WTC11 (cell line): Measurements from ENCODE around the gene MCCC2. TPM values are rescaled to one million over a fixed set of nuclear protein-coding genes. Genes with fewer than 3 reads are reported as not detected.

Experiments
- ATAC-seq: fragments of 200-7000 bp; cut with Tn5 transposase; 2 replicates; pipeline ENCODE4 v1.10.0; 2021; ENCODE audit warnings: mild to moderate bottlenecking, moderate library complexity
- CTCF ChIA-PET: fragments of 300-600 bp; sonication (Branson Sonifier 250); formaldehyde crosslinking; loops from one replicate; lab custom pipeline; 2021; ENCODE audit warnings: antibody characterized with exemption; lab: Charles Lee
- POLR2A ChIA-PET: fragments of 350-600 bp; sonication (Branson Sonifier 250); formaldehyde crosslinking; loops from one replicate; lab custom pipeline; 2021; ENCODE audit warnings: antibody characterized with exemption; lab: Charles Lee
- DNase-seq: peaks from one replicate; pipeline ENCODE4 v3.0.0; 2021; ENCODE audit warnings: low spot score
- H3K27ac Mint-ChIP-seq: 2 replicates; pipeline ENCODE4 v1.8.0; 2021; ENCODE audit warnings: mixed read lengths
- H3K27me3 Mint-ChIP-seq: 2 replicates; pipeline ENCODE4 v1.8.0; 2021; ENCODE audit warnings: low read depth, mild to moderate bottlenecking, moderate library complexity, mixed read lengths
- H3K36me3 Mint-ChIP-seq: 2 replicates; pipeline ENCODE4 v1.8.0; 2021; ENCODE audit warnings: mixed read lengths
- H3K4me1 Mint-ChIP-seq: 2 replicates; pipeline ENCODE4 v1.8.0; 2022; ENCODE audit warnings: mixed read lengths
- H3K4me3 Mint-ChIP-seq: 2 replicates; pipeline ENCODE4 v1.8.0; 2021; ENCODE audit warnings: mild to moderate bottlenecking, moderate library complexity, mixed read lengths
- H3K9me3 Mint-ChIP-seq: 2 replicates; pipeline ENCODE4 v1.8.0; 2021; ENCODE audit warnings: mixed read lengths
- CBFB ChIP-seq: sonication (generic); formaldehyde crosslinking; IDR thresholded peaks from 2 replicates; pipeline ENCODE4 v1.8.1; 2022; ENCODE audit warnings: mild to moderate bottlenecking, low read depth, missing genetic modification reagents
- CREM ChIP-seq: sonication (generic); formaldehyde crosslinking; IDR thresholded peaks from 2 replicates; pipeline ENCODE4 v1.8.1; 2022; ENCODE audit warnings: mild to moderate bottlenecking, missing genetic modification reagents, moderate library complexity
- ELF4 ChIP-seq: sonication (generic); formaldehyde crosslinking; IDR thresholded peaks from 2 replicates; pipeline ENCODE4 v1.8.1; 2022; ENCODE audit warnings: low read depth, mild to moderate bottlenecking, moderate library complexity, missing genetic modification reagents
- EMX1 ChIP-seq: fragments of 250-450 bp; sonication (Bioruptor Pico); IDR thresholded peaks from 2 replicates; pipeline ENCODE4 v1.8.0; 2021; ENCODE audit warnings: mild to moderate bottlenecking
- ESRRA ChIP-seq: sonication (generic); formaldehyde crosslinking; IDR thresholded peaks from 2 replicates; pipeline ENCODE4 v1.8.1; 2022; ENCODE audit warnings: mild to moderate bottlenecking, missing genetic modification reagents, borderline replicate concordance
- FOXJ3 ChIP-seq: sonication (generic); formaldehyde crosslinking; IDR thresholded peaks from 2 replicates; pipeline ENCODE4 v1.9.0; 2021; ENCODE audit warnings: missing genetic modification reagents, mild to moderate bottlenecking, borderline replicate concordance
- NR2C2 ChIP-seq: sonication (generic); formaldehyde crosslinking; IDR thresholded peaks from 2 replicates; pipeline ENCODE4 v1.8.0; 2022; ENCODE audit warnings: mild to moderate bottlenecking, missing genetic modification reagents
- TEAD1 ChIP-seq: sonication (generic); formaldehyde crosslinking; IDR thresholded peaks from 2 replicates; pipeline ENCODE4 v1.8.0; 2022; ENCODE audit warnings: mild to moderate bottlenecking, missing genetic modification reagents
- ZNF121 ChIP-seq: sonication (generic); formaldehyde crosslinking; IDR thresholded peaks from 2 replicates; pipeline ENCODE4 v1.8.0; 2023; ENCODE audit warnings: missing genetic modification reagents
- ZNF219 ChIP-seq: sonication (generic); formaldehyde crosslinking; IDR thresholded peaks from 2 replicates; pipeline ENCODE4 v1.8.0; 2023; ENCODE audit warnings: missing genetic modification reagents, mild to moderate bottlenecking, borderline replicate concordance
- ZNF263 ChIP-seq: sonication (generic); formaldehyde crosslinking; IDR thresholded peaks from 2 replicates; pipeline ENCODE4 v1.8.1; 2022; ENCODE audit warnings: low read depth, mild to moderate bottlenecking, moderate library complexity, missing genetic modification reagents
- ZNF396 ChIP-seq: fragments of 250-450 bp; sonication (Bioruptor Pico); IDR thresholded peaks from 2 replicates; pipeline ENCODE4 v1.8.0; 2021; ENCODE audit warnings: mild to moderate bottlenecking, moderate library complexity, borderline replicate concordance
- ZNF416 ChIP-seq: fragments of 250-450 bp; sonication (Bioruptor Pico); IDR thresholded peaks from 2 replicates; pipeline ENCODE4 v1.9.0; 2021; ENCODE audit warnings: mild to moderate bottlenecking, inconsistent platforms
- total RNA-seq: library from RNA; stranded (reverse); gene quantifications from 3 replicates; pipeline ENCODE4 v1.2.3, GENCODE V29; 2021
- TF ChIP-seq, protein P1 (sequence below): fragments of 250-450 bp; sonication (Bioruptor Pico); IDR thresholded peaks from 2 replicates; pipeline ENCODE4 v2.1.2; 2022; ENCODE audit warnings: mild to moderate bottlenecking, moderate library complexity
- TF ChIP-seq, protein P2 (sequence below): sonication (generic); formaldehyde crosslinking; IDR thresholded peaks from 2 replicates; pipeline ENCODE4 v1.8.1; 2022; ENCODE audit warnings: mild to moderate bottlenecking, moderate library complexity, missing genetic modification reagents
- TF ChIP-seq, protein P3 (sequence below): fragments of 250-450 bp; sonication (Bioruptor Pico); IDR thresholded peaks from 2 replicates; pipeline ENCODE4 v1.9.0; 2021; ENCODE audit warnings: mild to moderate bottlenecking, borderline replicate concordance
- TF ChIP-seq, protein P4 (sequence below): fragments of 250-450 bp; sonication (Bioruptor Pico); IDR thresholded peaks from 2 replicates; pipeline ENCODE4 v1.8.0; 2021; ENCODE audit warnings: mild to moderate bottlenecking
- TF ChIP-seq, protein P5 (sequence below): sonication (generic); formaldehyde crosslinking; IDR thresholded peaks from 2 replicates; pipeline ENCODE4 v1.8.0; 2022; ENCODE audit warnings: missing genetic modification reagents
- TF ChIP-seq, protein P6 (sequence below): sonication (generic); formaldehyde crosslinking; IDR thresholded peaks from 2 replicates; pipeline ENCODE4 v1.8.1; 2023; ENCODE audit warnings: mild to moderate bottlenecking, missing genetic modification reagents, moderate library complexity

MCCC2 gene
- total RNA-seq, 1 experiment from 2014 or later: 65.0 TPM

DNA sequence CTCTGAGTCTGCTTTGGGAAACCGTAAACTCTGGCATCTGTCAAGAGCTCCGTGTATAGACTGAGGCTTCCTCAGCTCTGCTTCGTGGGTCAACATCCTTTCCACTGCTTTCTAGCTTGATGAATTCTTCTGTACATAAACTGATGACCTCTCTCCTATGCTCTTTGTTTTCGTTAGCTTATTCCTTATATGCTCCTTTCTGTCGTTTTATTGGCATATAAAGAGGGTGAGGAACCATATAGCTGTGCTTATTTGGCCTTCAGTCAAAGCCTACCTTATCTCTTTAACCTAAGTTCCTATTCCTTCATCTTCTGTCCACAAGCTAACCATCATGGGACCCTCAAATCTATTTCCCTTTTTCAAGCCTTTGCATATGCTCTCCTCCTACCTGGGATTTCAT, 92.6 kb downstream of the MCCC2 start:
- Mint-ChIP-seq H3K36me3 (peaks cover 2% of the 10 kb centered on the region), H3K27me3 (peaks cover 3% of the 10 kb centered on the region), H3K4me1 (no peaks in the 10 kb centered on the region), H3K9me3 (peaks cover 16% of the 10 kb centered on the region), H3K4me3 (no peak overlapping the region), H3K27ac (no peak overlapping the region)
- TF ChIP-seq, protein P1, sequence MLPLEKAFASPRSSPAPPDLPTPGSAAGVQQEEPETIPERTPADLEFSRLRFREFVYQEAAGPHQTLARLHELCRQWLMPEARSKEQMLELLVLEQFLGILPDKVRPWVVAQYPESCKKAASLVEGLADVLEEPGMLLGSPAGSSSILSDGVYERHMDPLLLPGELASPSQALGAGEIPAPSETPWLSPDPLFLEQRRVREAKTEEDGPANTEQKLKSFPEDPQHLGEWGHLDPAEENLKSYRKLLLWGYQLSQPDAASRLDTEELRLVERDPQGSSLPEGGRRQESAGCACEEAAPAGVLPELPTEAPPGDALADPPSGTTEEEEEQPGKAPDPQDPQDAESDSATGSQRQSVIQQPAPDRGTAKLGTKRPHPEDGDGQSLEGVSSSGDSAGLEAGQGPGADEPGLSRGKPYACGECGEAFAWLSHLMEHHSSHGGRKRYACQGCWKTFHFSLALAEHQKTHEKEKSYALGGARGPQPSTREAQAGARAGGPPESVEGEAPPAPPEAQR (CRISPR knock-in tag): no peak
- TF ChIP-seq EMX1: no peak
- TF ChIP-seq, protein P2, sequence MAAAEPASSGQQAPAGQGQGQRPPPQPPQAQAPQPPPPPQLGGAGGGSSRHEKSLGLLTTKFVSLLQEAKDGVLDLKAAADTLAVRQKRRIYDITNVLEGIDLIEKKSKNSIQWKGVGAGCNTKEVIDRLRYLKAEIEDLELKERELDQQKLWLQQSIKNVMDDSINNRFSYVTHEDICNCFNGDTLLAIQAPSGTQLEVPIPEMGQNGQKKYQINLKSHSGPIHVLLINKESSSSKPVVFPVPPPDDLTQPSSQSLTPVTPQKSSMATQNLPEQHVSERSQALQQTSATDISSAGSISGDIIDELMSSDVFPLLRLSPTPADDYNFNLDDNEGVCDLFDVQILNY (CRISPR knock-in tag): no peak
- TF ChIP-seq TEAD1 (CRISPR knock-in tag): no peak
- TF ChIP-seq, protein P3, sequence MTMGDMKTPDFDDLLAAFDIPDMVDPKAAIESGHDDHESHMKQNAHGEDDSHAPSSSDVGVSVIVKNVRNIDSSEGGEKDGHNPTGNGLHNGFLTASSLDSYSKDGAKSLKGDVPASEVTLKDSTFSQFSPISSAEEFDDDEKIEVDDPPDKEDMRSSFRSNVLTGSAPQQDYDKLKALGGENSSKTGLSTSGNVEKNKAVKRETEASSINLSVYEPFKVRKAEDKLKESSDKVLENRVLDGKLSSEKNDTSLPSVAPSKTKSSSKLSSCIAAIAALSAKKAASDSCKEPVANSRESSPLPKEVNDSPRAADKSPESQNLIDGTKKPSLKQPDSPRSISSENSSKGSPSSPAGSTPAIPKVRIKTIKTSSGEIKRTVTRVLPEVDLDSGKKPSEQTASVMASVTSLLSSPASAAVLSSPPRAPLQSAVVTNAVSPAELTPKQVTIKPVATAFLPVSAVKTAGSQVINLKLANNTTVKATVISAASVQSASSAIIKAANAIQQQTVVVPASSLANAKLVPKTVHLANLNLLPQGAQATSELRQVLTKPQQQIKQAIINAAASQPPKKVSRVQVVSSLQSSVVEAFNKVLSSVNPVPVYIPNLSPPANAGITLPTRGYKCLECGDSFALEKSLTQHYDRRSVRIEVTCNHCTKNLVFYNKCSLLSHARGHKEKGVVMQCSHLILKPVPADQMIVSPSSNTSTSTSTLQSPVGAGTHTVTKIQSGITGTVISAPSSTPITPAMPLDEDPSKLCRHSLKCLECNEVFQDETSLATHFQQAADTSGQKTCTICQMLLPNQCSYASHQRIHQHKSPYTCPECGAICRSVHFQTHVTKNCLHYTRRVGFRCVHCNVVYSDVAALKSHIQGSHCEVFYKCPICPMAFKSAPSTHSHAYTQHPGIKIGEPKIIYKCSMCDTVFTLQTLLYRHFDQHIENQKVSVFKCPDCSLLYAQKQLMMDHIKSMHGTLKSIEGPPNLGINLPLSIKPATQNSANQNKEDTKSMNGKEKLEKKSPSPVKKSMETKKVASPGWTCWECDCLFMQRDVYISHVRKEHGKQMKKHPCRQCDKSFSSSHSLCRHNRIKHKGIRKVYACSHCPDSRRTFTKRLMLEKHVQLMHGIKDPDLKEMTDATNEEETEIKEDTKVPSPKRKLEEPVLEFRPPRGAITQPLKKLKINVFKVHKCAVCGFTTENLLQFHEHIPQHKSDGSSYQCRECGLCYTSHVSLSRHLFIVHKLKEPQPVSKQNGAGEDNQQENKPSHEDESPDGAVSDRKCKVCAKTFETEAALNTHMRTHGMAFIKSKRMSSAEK: no peak
- TF ChIP-seq ZNF219 (CRISPR knock-in tag): no peak
- no peak for TF ChIP-seq CREM (CRISPR knock-in tag)
- TF ChIP-seq ZNF396: no peak
- no peak for TF ChIP-seq FOXJ3
- TF ChIP-seq CBFB (CRISPR knock-in tag): no peak
- TF ChIP-seq, protein P4, sequence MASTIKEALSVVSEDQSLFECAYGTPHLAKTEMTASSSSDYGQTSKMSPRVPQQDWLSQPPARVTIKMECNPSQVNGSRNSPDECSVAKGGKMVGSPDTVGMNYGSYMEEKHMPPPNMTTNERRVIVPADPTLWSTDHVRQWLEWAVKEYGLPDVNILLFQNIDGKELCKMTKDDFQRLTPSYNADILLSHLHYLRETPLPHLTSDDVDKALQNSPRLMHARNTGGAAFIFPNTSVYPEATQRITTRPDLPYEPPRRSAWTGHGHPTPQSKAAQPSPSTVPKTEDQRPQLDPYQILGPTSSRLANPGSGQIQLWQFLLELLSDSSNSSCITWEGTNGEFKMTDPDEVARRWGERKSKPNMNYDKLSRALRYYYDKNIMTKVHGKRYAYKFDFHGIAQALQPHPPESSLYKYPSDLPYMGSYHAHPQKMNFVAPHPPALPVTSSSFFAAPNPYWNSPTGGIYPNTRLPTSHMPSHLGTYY: no peak
- TF ChIP-seq, protein P5, sequence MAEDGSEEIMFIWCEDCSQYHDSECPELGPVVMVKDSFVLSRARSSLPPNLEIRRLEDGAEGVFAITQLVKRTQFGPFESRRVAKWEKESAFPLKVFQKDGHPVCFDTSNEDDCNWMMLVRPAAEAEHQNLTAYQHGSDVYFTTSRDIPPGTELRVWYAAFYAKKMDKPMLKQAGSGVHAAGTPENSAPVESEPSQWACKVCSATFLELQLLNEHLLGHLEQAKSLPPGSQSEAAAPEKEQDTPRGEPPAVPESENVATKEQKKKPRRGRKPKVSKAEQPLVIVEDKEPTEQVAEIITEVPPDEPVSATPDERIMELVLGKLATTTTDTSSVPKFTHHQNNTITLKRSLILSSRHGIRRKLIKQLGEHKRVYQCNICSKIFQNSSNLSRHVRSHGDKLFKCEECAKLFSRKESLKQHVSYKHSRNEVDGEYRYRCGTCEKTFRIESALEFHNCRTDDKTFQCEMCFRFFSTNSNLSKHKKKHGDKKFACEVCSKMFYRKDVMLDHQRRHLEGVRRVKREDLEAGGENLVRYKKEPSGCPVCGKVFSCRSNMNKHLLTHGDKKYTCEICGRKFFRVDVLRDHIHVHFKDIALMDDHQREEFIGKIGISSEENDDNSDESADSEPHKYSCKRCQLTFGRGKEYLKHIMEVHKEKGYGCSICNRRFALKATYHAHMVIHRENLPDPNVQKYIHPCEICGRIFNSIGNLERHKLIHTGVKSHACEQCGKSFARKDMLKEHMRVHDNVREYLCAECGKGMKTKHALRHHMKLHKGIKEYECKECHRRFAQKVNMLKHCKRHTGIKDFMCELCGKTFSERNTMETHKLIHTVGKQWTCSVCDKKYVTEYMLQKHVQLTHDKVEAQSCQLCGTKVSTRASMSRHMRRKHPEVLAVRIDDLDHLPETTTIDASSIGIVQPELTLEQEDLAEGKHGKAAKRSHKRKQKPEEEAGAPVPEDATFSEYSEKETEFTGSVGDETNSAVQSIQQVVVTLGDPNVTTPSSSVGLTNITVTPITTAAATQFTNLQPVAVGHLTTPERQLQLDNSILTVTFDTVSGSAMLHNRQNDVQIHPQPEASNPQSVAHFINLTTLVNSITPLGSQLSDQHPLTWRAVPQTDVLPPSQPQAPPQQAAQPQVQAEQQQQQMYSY (CRISPR knock-in tag): no peak
- TF ChIP-seq ZNF121: no peak
- TF ChIP-seq ZNF416: no peak
- no peak for TF ChIP-seq ELF4 (CRISPR knock-in tag)
- TF ChIP-seq NR2C2 (CRISPR knock-in tag): no peak
- TF ChIP-seq ZNF263 (CRISPR knock-in tag): no peak
- no peak for TF ChIP-seq ESRRA (CRISPR knock-in tag)
- TF ChIP-seq, protein P6, sequence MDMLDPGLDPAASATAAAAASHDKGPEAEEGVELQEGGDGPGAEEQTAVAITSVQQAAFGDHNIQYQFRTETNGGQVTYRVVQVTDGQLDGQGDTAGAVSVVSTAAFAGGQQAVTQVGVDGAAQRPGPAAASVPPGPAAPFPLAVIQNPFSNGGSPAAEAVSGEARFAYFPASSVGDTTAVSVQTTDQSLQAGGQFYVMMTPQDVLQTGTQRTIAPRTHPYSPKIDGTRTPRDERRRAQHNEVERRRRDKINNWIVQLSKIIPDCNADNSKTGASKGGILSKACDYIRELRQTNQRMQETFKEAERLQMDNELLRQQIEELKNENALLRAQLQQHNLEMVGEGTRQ (CRISPR knock-in tag): no peak
- DNase-seq (no peak), ATAC-seq (no peak)
- ChIA-PET CTCF (interaction anchor here (1.5 kb wide), 1 partner anchor 19 kb away, joined by 7 read pairs; no protein-coding TSS in a partner anchor), POLR2A (no interaction called here)
